ENCODE measurements around the gene ITPR2. TPM values are rescaled to one million over a fixed set of nuclear protein-coding genes. Genes with fewer than 3 reads are reported as not detected.
"Not testable (repeated sequence)": the region's sequence is repeated elsewhere in the genome, so short reads cannot be mapped to it uniquely, and the experiment has no call there.

Gene ITPR2
- total RNA-seq, 1 experiment from 2014 or later: 10.1 TPM

DNA sequence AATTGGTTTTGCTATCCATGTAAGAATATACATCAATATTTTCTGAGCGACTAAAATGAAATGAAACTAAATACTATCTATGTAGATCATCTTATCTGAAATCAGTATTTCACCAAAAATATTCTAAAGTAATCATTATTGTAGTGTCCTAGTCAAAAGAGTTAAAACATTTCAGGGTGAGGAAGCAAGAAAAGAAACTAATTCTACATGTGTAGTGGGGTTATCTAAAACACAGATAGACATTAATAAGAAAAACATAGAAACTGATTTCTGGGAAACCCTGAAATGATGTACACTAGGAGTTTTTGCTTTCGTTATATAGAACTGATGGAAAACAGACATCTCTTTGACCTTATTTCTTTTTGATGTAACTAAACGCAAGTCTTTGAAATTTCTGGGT, 379.7 kb downstream of the ITPR2 start:
- no peak for DNase-seq (ENCODE audit: low read depth)

DNA sequence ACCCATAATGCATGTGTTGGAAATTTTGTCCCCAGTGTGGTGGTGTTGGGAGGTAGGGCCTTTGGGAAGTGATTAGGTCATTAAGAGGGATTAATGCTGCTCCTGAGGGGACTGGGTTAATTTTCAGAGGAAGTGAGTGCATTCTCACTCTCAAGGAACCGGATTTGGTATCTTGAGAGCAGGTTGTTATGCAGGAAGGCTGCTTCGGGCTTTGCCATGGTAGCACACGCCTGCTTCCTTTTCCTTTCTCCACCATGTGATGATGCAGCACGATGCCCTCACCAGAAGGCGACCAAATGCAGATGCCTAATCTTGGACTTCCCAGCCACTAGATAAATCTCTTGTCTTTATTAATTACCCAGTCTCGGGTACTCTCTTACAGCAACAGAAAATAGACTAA, 380.5 kb downstream of the ITPR2 start:
- DNase-seq (ENCODE audit: low read depth): no peak

DNA sequence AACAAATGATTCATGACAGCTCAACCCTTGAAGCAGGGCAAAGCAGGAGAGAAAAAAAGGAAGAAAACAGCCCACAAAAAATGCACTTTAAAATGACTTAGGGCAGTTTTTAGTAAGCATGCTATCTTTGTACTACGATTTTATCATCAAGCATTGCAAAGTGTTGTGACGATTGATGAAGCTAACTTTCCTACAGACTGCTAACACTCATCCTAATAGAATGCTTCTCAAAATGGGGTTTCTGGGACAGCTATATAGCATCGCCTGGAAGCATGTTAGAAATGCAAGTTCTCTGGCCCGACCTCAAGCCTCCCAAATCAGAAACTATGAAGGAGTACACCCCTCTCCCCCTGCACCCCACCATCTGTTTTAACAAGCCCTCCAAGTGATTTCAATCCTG, 381.2 kb downstream of the ITPR2 start:
- no peak for DNase-seq (ENCODE audit: low read depth)

DNA sequence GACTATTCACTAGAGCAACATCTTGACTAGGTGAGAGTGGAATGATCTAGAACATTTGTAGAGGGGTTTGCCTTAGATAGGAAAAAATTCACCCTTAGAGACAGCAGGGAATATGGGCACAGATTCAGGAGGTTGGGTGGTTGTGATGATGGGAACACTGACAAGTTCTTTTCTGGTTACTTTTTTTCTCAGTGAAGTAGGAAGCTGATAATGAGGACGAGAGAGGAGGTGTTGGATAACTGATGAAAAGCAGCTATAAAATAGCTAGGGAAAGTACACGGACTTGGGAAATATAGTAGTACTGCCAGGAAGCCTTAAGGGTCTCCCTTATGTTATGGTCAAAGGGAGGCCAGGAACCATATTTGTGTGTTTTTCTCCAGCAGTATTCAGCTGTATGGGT, 387.1 kb downstream of the ITPR2 start:
- no peak for DNase-seq (ENCODE audit: low read depth)

DNA sequence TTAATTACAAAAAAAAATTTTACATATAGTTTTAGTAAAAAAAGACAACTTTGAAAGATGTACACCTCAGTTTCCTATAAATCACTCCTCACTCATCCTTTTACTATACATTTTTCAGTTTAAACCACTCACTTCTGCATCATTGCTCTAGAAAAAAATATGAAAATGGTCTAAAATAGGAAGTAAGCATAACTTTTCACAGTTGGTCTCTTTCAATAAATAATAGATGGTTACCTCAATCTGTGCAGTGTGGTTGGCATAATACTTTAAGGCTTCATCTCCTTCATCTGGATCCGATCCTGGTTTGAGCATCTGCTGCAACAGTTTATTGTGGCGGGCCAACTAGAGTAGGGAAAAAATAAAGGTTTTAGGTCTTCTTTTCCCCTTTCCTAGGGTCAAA, 389.7 kb downstream of the ITPR2 start:
- no peak for DNase-seq (ENCODE audit: low read depth)

DNA sequence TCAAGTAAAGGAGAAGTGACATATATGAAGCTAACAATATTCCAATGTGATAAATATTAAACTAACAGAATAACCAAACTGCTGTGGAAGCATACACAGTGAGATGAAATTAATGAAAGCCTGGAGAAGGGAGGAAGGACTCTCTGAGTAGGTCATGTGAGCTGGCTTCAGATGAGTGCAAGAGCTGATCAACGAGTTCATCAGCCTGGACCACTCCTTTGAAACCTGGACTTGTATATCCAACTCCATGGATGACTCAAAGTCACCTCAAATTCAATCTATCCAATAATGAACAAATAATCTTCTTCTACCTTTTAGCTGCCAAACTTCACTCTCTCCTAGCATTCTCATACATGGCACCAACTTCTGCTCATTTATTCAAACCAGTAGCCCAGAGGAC, 391.6 kb downstream of the ITPR2 start:
- DNase-seq (ENCODE audit: low read depth): no peak

DNA sequence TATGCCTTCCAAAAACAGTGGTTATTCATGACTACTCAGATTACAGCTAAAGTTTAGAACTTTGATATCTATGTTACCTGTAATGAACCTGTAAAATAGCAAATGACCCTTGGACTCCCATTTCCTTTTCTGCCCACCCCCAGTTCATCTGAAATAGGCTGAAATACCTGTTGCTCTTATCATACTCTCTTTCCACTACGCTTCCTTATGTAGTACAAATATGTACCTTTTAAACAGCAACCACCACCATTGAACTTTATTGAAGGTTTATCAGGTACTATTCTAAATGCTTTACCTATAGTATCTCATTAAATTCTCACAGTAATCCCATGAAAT, 398.0 kb downstream of the ITPR2 start:
- no peak for DNase-seq (ENCODE audit: low read depth)

DNA sequence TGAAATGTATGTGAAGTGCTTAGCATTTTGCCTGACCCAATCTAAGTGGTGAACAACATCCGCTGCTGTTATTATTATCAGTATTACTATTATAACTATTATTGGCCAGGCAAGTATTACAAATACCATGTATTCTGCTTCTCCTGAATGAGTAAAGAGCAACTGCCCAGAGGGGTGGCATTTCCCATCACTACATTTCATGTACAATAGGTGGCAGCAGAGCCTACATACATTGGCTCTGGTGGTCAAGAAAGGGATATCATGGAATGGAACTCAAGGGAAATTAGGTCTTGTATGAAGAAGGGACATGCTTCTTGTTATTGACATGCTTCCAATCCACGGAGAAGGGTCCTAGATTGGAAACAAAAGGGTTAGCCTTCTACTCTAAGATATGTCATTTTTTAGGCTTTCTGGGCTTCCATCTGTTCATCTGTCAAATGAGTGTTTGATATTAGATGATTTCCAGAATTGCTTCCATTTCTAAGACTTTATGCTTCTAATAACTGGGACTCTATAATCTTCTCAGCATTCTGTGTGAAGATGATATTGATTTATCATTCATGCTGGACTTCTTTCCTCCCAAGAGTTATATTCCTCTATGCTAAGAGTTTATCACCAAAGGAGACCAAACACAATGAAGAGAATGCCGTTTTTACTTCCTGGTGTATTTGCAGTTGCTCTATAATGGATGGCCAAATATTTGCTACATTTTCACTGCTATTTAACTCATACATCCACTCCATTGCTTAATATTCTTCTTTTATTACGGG, 398.5 kb downstream of the ITPR2 start:
- DNase-seq (ENCODE audit: low read depth): peak; percentile 64

DNA sequence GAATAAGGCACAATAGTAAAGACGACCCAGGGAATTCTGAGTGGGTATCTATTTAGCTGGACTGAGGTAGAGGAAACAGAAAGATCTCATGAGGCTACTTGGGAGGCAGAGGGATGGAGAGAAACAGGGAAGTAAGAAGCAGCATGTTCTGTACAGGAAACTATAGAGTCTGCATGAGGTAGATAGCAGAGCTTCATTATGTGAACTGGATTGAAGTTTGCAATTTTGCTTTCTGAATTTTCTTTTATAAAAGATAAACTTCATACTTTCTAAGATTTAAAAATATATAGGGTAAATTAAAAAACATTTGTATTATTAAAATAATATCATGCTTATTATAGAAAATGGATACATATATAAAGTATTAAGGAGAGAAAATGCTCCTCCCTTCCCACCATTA, 399.3 kb downstream of the ITPR2 start:
- not testable (repeated sequence) for DNase-seq (ENCODE audit: low read depth)

DNA sequence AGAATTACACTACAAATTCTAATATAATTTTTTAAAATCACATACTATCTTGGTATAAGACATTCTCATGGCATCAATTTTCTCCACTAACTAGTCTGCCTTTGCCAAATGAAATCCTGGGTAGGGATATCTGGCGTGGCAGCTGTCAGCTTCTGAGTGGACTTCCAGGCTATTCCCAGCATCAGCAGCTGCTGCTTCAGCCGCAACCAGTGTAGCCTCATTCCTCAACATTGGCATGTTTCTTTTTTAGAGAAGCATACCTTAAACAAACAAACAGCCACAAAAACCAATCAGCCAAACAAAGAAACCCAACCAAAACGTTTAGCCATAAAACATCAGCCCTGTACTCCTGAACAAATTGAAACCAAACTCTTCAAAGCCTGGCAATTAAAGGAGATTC, 401.8 kb downstream of the ITPR2 start:
- DNase-seq (ENCODE audit: low read depth): no peak

DNA sequence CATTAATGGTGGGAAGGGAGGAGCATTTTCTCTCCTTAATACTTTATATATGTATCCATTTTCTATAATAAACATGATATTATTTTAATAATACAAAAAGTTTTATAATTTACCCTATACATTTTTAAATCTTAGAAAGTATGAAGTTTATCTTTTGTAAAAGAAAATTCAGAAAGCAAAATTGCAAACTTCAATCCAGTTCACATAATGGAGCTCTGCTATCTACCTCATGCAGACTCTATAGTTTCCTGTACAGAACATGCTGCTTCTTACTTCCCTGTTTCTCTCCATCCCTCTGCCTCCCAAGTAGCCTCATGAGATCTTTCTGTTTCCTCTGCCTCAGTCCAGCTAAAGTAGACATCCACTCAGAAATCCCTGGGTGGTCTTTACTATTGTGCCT, 402.4 kb downstream of the ITPR2 start:
- DNase-seq (ENCODE audit: low read depth): not testable (repeated sequence)

DNA sequence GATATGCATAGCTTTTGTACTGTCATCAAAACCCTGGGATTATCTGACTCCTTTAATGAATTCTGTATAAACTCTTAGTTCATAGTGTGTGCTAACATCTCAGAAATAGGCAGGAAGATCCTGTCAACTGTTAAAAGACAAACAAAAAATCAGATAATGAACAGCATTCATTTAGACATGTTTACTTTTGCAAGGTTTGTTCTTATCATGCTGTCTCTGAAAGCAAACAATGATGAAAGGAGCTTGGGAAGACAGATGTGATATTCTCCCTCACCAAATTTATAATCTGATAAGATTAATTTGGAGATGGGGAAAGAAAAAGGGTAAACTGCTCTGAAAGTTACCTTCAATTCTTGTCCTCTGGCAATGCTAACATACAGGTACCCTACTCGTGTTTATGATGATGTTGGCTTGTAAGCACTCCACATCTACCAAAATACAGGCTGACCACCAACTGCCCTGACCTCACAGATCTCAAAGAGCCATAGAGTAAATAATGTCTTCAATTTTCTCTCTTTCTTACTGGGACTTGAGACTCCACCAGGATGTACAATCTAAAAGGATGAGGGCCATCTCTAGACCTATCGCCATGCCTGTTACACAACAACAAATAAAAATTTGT, 403.8 kb downstream of the ITPR2 start:
- no peak for DNase-seq (ENCODE audit: low read depth)

DNA sequence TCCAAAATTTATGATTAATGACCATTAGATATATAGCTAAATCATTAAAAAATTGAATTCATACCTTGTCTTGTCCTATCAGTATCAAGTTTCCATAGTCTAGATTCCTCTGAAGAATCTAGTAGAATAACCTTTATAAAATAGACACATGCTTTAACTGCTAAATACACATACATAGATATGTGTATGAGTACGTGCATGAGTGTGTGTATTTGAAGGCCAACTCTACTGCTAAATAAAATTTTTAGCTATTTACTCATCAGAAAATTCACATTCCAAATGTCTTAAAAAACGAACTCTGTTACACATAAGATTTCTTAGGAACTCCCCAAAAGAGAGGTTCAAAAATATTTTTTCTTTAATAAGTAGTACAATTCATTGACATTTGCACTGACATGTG, 404.6 kb downstream of the ITPR2 start:
- DNase-seq (ENCODE audit: low read depth): no peak

DNA sequence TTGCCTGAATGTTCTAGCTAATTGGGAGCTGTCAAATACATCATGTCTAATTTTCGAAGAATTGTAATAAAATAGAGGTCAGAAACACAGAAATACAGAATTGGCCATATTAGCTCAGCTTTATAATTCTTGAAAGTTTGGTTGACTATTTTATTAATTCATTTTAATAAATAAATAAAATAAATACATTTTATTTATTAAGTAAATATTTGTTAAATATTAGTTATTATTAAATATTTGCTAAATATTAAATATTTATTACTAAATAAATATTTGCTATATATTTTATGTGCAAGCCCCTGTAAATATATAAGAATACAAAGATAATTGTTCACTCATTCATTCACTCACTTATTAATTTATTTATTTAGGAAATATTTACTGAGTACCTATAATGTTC, 406.3 kb downstream of the ITPR2 start:
- no peak for DNase-seq (ENCODE audit: low read depth)

DNA sequence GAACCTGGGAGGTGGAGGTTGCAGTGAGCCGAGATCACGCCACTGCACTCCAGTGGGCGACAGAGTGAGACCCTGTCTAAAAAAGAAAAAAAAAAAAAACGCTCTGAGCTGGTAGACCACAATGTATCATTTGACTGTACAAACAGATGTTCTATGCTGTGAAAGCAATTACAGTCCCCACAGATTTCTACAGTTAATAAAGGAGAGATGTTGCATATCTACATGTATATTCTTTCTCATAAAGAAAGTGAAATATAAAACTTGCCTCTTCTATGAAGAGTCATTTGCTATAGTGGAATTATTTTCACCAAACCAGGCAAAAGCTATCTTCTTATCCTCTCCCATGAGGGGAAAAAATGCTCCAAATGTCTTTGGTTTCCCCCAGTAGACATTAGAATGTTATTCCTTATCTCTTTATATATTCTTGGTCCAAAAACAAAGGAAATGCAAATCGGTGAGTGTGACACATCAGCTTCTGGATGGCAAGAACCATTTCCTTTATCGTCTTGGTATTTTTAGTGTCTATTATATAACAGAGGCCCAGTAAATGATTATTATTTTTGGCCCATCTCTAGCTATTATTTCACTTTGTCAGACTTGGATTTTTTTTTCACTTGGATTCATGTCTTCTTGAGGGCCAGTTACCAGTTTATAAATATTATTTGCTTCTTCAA, 407.3 kb downstream of the ITPR2 start:
- DNase-seq (ENCODE audit: low read depth): no peak

DNA sequence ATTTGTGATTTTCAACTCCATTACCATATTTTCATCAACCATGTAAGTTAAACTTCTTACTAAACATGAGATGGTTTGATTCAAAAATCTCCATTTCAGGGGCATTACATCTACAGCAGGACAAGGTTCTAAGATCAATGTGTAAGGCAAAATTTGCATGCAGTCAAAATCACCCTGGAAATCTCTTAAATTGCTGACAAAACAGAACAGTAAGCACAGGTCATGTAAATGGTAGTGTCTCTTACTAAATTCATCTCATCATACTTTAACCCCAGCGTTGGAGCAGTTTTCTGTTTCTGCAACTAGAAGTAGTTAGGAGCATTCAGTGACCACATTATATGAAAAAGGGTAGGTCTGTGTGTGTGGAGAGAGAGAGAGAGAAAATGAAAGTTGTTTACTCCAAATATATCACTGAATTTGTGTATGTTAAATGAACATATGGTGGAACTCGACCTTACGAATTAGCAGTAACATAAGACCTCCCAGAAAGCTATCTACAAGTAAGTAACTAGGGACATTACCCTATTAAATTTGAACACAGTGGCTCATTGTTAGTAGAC, 410.1 kb downstream of the ITPR2 start:
- DNase-seq (ENCODE audit: low read depth): no peak

DNA sequence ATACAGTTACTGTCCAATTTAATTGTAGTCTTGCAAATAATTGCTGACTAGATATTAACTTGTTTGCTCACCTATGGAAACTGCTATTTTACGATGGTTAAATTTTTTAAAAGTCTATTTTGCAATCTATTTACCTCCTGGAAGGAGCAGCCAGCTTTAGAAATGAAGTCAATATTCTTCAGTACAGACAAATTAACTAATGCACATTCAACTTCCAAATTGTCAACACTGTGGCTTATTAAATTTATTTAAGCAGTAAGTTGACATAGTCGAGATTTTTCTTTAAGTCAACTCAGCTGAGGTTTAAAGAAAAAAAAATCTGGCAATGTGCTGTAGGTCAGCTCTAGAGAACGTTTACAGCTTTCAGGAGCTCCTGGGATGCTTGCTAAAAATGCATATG, 416.4 kb downstream of the ITPR2 start:
- DNase-seq (ENCODE audit: low read depth): no peak

DNA sequence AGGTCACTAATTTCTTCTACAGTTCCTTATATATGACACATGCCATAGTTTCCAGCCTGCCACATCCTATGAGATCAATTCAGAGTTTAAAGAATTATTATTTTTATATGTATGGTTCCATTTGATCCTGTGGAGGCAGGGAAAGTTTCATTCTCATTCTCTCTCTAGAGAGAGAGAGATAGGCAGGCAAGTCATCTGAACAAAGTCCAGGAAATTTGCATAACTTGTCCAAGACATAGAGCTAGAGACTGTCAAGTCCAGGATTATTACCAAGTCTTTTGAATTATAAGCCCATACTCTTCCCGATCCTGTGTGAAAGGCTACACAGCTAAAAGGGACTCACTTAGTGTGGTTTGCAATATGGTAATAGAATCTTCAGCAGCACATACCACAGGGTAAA, 422.3 kb downstream of the ITPR2 start:
- no peak for DNase-seq (ENCODE audit: low read depth)

DNA sequence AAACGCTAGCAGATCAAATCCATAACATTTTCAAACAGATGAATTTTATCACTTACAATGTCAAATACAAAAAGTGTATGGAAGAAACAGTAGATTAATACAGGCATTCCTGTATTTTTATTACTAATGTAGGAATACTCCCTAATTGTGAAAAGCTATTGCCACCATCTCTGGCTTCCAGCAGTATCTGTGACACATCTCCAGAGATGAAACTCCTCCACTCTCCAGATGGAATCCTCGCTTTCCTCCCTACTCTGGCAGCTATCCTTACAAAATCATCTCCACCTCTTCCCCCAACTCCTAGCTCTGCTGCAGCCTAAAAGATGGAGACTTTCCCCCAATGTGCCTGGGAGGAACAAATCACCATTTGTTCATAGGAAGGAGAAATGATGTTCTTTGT, 426.2 kb downstream of the ITPR2 start:
- DNase-seq (ENCODE audit: low read depth): no peak

DNA sequence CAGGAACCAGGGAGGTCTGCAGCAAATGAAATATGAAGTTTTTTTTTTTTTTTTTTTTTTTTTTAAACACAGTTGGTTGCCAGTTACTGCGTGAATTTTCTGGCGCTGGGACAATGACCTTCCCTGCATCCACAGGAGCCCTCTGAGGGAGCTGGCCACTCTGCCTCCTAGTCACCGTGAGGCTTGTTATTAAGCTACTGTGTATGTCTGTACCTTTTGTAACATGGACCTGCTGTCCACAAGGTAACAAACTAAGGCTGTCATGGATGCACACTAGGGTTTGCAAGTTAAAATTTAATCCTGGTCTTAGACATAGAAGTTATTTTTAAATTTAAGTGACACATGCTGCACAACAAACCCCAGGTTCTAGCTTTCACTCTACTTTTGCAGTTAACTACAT, 426.6 kb downstream of the ITPR2 start:
- DNase-seq (ENCODE audit: low read depth): no peak

DNA sequence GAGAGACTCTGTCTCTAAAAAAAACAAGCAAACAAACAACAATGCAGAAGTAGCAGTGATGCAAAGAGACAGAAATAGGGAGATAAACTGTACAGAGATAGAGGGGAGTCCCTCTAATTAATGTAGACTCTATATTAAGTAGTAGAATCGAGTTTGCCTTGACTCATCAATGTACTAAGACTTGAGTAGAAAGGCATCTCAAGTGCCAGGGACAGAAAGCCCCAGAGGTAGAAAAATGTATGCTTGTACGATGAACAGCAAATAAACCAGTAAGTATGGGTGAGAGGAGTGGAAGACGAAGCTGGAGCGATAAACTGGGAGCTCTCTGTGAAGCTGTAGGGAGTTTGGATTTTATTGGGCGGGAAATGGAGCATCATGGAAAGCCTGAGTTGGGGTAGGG, 429.4 kb downstream of the ITPR2 start:
- no peak for DNase-seq (ENCODE audit: low read depth)

DNA sequence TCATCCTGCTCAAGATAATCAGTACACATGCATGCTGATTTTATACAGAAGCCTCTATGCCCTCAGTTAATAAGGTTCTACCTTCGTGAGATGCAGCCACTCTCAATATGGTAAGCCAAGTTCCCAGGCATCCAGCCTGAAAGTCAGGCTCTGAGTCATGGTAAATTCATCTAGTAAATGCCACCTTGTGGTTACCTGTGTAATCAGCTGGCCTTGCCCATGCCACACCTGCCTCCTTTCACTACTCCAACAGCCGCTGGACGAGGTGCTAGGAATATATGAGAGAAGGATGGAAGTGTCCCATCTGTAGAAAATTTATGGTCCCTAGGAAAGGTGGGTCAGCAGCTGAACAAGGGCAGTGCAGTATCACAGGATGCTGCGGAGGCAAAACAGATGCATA, 430.3 kb downstream of the ITPR2 start:
- peak; percentile 3 for DNase-seq (ENCODE audit: low read depth)

DNA sequence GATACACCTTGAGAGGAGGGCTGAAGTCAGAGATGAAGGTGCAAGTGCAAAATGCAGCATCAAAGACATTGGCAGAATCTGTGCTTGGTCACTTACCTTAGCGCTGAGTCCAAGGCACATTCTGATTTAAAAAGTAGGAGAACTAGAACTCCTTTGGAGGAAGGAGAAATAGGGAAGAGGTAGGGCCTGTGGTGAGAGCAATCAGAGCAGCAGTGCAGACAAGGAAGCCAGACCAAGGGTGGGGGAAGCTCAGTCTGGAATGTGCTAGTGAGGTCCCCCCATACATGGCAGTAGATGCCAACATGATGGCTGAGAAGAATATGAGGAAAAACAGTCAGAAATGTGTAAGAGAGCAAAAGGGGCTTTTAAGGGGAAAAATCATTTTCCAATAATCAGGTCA, 431.1 kb downstream of the ITPR2 start:
- no peak for DNase-seq (ENCODE audit: low read depth)

All from RPMI7951 (cell line).